Measurements from ENCODE around the gene GCSAM. TPM values are rescaled to one million over a fixed set of nuclear protein-coding genes. Genes with fewer than 3 reads are reported as not detected.
A peak's percentile ranks its signal among the peaks of the same experiment; 100 is the strongest.

GCSAM gene
- total RNA-seq, 1 experiment from 2014 or later: not detected

DNA sequence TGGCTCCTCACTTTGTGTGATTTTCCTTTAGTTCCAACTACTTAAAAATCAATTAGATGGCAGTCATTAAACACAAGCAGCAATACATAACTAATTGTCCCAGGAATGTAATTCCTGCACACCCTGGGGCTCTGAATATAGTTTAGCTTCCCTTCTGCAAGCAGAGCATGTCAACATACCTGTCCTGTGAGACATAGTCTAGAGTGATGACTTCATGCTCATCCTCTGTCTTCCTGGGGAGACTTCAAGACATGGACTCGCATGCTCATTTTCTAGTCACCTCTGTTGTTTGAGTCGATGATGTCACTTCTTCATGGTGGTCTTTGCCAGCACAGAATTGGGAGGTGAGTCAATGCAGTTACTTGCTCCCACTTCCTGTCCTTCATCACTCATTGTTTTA is 31.1 kb downstream of the GCSAM start:
- DNase-seq (peak; percentile 89), ATAC-seq (peak; percentile 61)
- no peak overlapping the region; the same call in 1 of the 2 replicates for H3K4me3 ChIP-seq (ENCODE audit: low read length)
- H3K36me3 ChIP-seq (ENCODE audit: low read depth, low read length): peaks cover 25% of the 10 kb centered on the region
- no TSS peak for BruUV-seq (replicated peaks)
- peak overlapping the region; percentile 72 for H3K27ac ChIP-seq (ENCODE audit: low read length)
- H3K4me2 ChIP-seq (ENCODE audit: low read length): peak overlapping the region; percentile 51
- H3K27me3 ChIP-seq (ENCODE audit: low read length): no peaks in the 10 kb centered on the region
- no peak for TF ChIP-seq EZH2 (IDR thresholded peaks at IDR 0.05; ENCODE audit: low read length, unreplicated experiment)
- no peak for TF ChIP-seq EZH2phosphoT487 (IDR thresholded peaks at IDR 0.05; ENCODE audit: borderline replicate concordance, low read length)
- TF ChIP-seq CTCF (conservative IDR thresholded peaks at IDR 0.05; ENCODE audit: low read depth, low read length): no peak
- intact Hi-C loops (cut with micrococcal nuclease): no loop called here
- H3K4me1 ChIP-seq (ENCODE audit: insufficient read depth, low read length): peaks cover 36% of the 10 kb centered on the region
- H3K79me2 ChIP-seq (ENCODE audit: low read length): peaks cover 37% of the 10 kb centered on the region
- peaks cover 9% of the 10 kb centered on the region; the same call in 1 of the 2 replicates for H4K20me1 ChIP-seq (ENCODE audit: low read length)
- no peaks in the 10 kb centered on the region for H3K9me2 ChIP-seq (replicated peaks; ENCODE audit: low read length)
- ChIA-PET POLR2A (ENCODE audit: unreplicated experiment) (no interaction called here), CTCF (interaction anchor here (0.6 kb wide), 1 partner anchor 197 kb away, joined by 3 read pairs; no protein-coding TSS in a partner anchor)
- H3K9ac ChIP-seq (ENCODE audit: low read length): no peak overlapping the region
- H3K9me3 ChIP-seq (ENCODE audit: low read length): no peaks in the 10 kb centered on the region
- H3F3A ChIP-seq (ENCODE audit: low read length, unreplicated experiment): no peaks in the 10 kb centered on the region
- H2AFZ ChIP-seq (ENCODE audit: low read length): no peak overlapping the region

- ChIA-PET CTCF (interaction anchor here (1.0 to 1.4 kb wide), 4 partner anchors 10 to 83 kb away, joined by 4 to 11 read pairs (median 6); no protein-coding TSS in a partner anchor), POLR2A (ENCODE audit: unreplicated experiment) (interaction anchor here (0.6 to 0.9 kb wide), 2 partner anchors 11 to 205 kb away, joined by 6 to 7 read pairs; partner anchors contain the start of gene C3orf52)
- Histone ChIP-seq H2AFZ (ENCODE audit: low read length) (no peak overlapping the region), H3K9ac (ENCODE audit: low read length) (peak overlapping the region; percentile 29), H3K27ac (ENCODE audit: low read length) (peak overlapping the region; percentile 75), H3F3A (ENCODE audit: low read length, unreplicated experiment) (no peaks in the 10 kb centered on the region), H4K20me1 (ENCODE audit: low read length) (peaks cover 8% of the 10 kb centered on the region; the same call in 1 of the 2 replicates), H3K79me2 (ENCODE audit: low read length) (peaks cover 56% of the 10 kb centered on the region), H3K4me3 (ENCODE audit: low read length) (no peak overlapping the region), H3K4me2 (ENCODE audit: low read length) (peak overlapping the region; percentile 64), H3K9me3 (ENCODE audit: low read length) (no peaks in the 10 kb centered on the region), H3K9me2 (replicated peaks; ENCODE audit: low read length) (no peaks in the 10 kb centered on the region), H3K36me3 (ENCODE audit: low read depth, low read length) (peaks cover 12% of the 10 kb centered on the region), H3K4me1 (ENCODE audit: insufficient read depth, low read length) (peaks cover 55% of the 10 kb centered on the region), H3K27me3 (ENCODE audit: low read length) (no peaks in the 10 kb centered on the region)
- TF ChIP-seq CTCF (conservative IDR thresholded peaks at IDR 0.05; ENCODE audit: low read depth, low read length) (no peak), EZH2 (IDR thresholded peaks at IDR 0.05; ENCODE audit: low read length, unreplicated experiment) (no peak), EZH2phosphoT487 (IDR thresholded peaks at IDR 0.05; ENCODE audit: borderline replicate concordance, low read length) (no peak)
- ATAC-seq (peak; percentile 92), DNase-seq (peak; percentile 100)
- intact Hi-C loops (cut with micrococcal nuclease): loop anchor here (1.0 kb wide), 1 partner anchor 22 kb away; no protein-coding TSS in a partner anchor
- no TSS peak for BruUV-seq (replicated peaks)
Observed at GRCh38 chr3:112097378-112097777, 35.7 kb downstream of the GCSAM start.

DNA sequence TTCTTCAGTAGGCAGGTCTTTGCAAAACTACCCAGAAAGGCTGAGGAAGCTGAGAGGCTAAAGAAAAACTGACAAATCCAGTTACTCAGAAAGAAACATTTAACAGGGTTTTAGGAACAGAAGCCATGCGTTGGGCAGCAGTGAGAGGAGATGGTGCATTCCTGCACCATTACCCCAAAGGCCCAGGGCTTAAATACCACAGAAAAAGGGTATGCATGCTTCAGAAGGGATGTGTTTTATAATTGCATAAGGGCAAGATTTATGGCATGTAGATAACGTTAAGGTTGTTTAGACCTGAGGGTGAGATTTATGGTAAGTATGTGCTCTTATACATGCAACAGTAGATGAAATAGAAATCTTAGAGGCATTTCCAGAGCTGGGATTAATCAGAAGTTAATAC is 36.9 kb downstream of the GCSAM start:
- Histone ChIP-seq H3K27ac (ENCODE audit: low read length) (peak overlapping the region; percentile 75), H3K79me2 (ENCODE audit: low read length) (peaks cover 66% of the 10 kb centered on the region), H3K9me2 (replicated peaks; ENCODE audit: low read length) (no peaks in the 10 kb centered on the region), H3K4me1 (ENCODE audit: insufficient read depth, low read length) (peaks cover 47% of the 10 kb centered on the region), H4K20me1 (ENCODE audit: low read length) (peaks cover 9% of the 10 kb centered on the region; the same call in 1 of the 2 replicates), H3K9ac (ENCODE audit: low read length) (peak overlapping the region; percentile 29; the same call in 1 of the 2 replicates), H3K9me3 (ENCODE audit: low read length) (no peaks in the 10 kb centered on the region), H2AFZ (ENCODE audit: low read length) (no peak overlapping the region), H3K27me3 (ENCODE audit: low read length) (no peaks in the 10 kb centered on the region), H3K4me2 (ENCODE audit: low read length) (no peak overlapping the region), H3K36me3 (ENCODE audit: low read depth, low read length) (peaks cover 12% of the 10 kb centered on the region), H3K4me3 (ENCODE audit: low read length) (no peak overlapping the region), H3F3A (ENCODE audit: low read length, unreplicated experiment) (no peaks in the 10 kb centered on the region)
- TSS peak; percentile 20 for BruUV-seq (replicated peaks)
- CTCF ChIA-PET: no interaction called here
- POLR2A ChIA-PET (ENCODE audit: unreplicated experiment): no interaction called here
- TF ChIP-seq EZH2 (IDR thresholded peaks at IDR 0.05; ENCODE audit: low read length, unreplicated experiment) (no peak), CTCF (conservative IDR thresholded peaks at IDR 0.05; ENCODE audit: low read depth, low read length) (no peak), EZH2phosphoT487 (IDR thresholded peaks at IDR 0.05; ENCODE audit: borderline replicate concordance, low read length) (no peak)
- intact Hi-C loops (cut with micrococcal nuclease): no loop called here
- DNase-seq (no peak), ATAC-seq (no peak)

Measured in PC-3 (cell line).